ENCODE results near the gene ZC3HAV1. TPM values are rescaled to one million over a fixed set of nuclear protein-coding genes. Genes with fewer than 3 reads are reported as not detected.

The ZC3HAV1 gene
- total RNA-seq, 4 donors from 2014 or later, result 3.5 to 10.4 (median 4.5) TPM

DNA sequence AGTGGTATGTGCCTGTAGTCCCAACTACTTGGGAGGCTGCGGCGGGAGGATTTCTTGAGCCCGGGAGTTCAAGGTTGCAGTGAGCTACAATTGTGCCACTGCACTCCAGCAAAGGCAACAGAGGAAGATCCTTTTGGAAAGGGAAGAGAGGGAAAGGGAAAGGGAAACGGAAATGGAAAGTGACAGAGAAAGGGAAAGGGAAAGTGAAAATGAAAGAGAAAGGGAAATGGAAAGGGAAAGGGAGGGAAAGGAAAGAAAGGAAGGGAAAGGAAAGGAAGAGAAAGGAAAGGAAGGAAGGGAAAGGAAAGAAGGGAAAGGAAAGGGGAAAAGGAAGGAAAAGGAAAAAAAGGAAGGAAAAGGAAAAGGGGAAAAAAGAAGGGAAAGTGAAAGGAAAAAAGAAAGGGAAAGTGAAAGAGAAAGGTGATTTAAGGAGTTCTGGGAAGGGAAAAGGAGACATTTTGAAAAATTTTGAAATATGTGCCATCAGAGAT, 2.3 kb upstream of the ZC3HAV1 start:
- Histone ChIP-seq H3K9me3 (no peaks in the 10 kb centered on the region), H3K36me3 (no peaks in the 10 kb centered on the region), H3K4me1 (peaks cover 5 to 6% of the 10 kb centered on the region in 2 donors), H3K27me3 (no peaks in the 10 kb centered on the region), H3K4me3 (no peak overlapping the region), H3K27ac (no peak overlapping the region)
- in situ Hi-C loops (cut with MboI; ENCODE audit: low sequenced_read_pairs in 4 of 4) (loop anchor here in 2 of 4 donors (25.0 kb wide), 2 partner anchors 225 to 250 kb away; partner anchors contain the start of genes FMC1 (in 1 of the 2) and LUC7L2 (in 1 of the 2)), intact Hi-C loops (cut with DNase I; ENCODE audit: low total_unique reads) (no loop called here)
- TF ChIP-seq POLR2A (IDR thresholded peaks at IDR 0.05), result no peak
- TF ChIP-seq, protein P1, sequence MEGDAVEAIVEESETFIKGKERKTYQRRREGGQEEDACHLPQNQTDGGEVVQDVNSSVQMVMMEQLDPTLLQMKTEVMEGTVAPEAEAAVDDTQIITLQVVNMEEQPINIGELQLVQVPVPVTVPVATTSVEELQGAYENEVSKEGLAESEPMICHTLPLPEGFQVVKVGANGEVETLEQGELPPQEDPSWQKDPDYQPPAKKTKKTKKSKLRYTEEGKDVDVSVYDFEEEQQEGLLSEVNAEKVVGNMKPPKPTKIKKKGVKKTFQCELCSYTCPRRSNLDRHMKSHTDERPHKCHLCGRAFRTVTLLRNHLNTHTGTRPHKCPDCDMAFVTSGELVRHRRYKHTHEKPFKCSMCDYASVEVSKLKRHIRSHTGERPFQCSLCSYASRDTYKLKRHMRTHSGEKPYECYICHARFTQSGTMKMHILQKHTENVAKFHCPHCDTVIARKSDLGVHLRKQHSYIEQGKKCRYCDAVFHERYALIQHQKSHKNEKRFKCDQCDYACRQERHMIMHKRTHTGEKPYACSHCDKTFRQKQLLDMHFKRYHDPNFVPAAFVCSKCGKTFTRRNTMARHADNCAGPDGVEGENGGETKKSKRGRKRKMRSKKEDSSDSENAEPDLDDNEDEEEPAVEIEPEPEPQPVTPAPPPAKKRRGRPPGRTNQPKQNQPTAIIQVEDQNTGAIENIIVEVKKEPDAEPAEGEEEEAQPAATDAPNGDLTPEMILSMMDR (IDR thresholded peaks at IDR 0.05 in 4 of 5, conservative IDR thresholded peaks at IDR 0.05 in 1 of 5), result no peak
- DNase-seq (no peak), ATAC-seq (no peak)

DNA sequence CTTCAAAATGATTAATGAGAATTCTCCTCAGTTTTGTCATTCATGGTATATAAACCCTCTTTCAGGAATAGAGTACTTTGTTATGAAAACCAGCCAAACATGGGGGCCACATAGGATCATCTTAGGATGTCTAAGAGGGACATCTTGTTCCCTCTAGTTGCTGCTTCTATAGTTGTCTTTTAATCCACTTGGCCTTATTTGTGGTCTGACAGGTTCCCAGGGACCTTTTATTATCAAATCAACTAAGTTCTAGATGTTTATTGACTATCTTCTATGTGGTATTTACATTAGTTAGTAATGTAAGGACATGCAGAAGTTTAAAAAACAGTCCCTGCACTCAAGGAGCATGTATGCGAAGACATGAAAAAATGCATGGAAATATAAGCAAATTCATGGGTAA, 1.6 kb upstream of the ZC3HAV1 start:
- ATAC-seq (no peak), DNase-seq (no peak)
- no peaks in the 10 kb centered on the region for H3K27me3 ChIP-seq
- H3K9me3 ChIP-seq, result no peaks in the 10 kb centered on the region
- H3K4me1 ChIP-seq, result peaks cover 5 to 6% of the 10 kb centered on the region in 2 donors
- no peak for TF ChIP-seq POLR2A (IDR thresholded peaks at IDR 0.05)
- TF ChIP-seq, protein P1 (IDR thresholded peaks at IDR 0.05 in 4 of 5, conservative IDR thresholded peaks at IDR 0.05 in 1 of 5), result no peak
- no peaks in the 10 kb centered on the region for H3K36me3 ChIP-seq
- intact Hi-C loops (cut with DNase I; ENCODE audit: low total_unique reads) (no loop called here), in situ Hi-C loops (cut with MboI; ENCODE audit: low sequenced_read_pairs in 4 of 4) (loop anchor here in 2 of 4 donors (25.0 kb wide), 2 partner anchors 226 to 251 kb away; partner anchors contain the start of genes FMC1 (in 1 of the 2) and LUC7L2 (in 1 of the 2))
- H3K4me3 ChIP-seq, result no peak overlapping the region
- H3K27ac ChIP-seq, result no peak overlapping the region

DNA sequence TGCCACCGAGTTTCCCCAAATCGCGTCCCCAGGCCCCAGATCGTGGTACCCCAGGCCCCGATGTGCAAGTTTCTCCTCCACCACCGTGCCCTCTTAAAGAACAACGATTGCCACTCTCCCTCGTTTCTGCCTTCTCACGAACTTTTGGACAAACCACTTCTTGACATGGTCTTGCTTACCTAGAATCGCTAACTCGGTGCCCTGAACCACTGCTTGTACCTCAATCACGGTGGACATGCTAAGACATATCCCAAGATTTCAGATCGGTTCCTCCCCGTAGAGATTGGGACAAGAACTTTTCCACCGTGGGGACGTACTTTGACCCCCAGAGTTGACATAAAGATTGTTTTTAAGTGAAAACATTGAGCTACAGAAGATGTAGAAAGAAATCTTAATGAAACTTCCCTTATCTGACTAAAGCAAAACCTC, 477 bp upstream of the ZC3HAV1 start:
- TF ChIP-seq, protein P1 (IDR thresholded peaks at IDR 0.05 in 4 of 5, conservative IDR thresholded peaks at IDR 0.05 in 1 of 5), result no peak
- no peak for TF ChIP-seq POLR2A (IDR thresholded peaks at IDR 0.05)
- H3K4me1 ChIP-seq, result peaks cover 5 to 6% of the 10 kb centered on the region in 2 donors
- intact Hi-C loops (cut with DNase I; ENCODE audit: low total_unique reads), result loop anchor here (1.0 kb wide), 1 partner anchor 23 kb away; a partner anchor contains a TSS
- H3K9me3 ChIP-seq, result no peaks in the 10 kb centered on the region
- in situ Hi-C loops (cut with MboI; ENCODE audit: low sequenced_read_pairs in 4 of 4), result loop anchor here in 2 of 4 donors (25.0 kb wide), 2 partner anchors 227 to 252 kb away; partner anchors contain the start of genes FMC1 (in 1 of the 2) and LUC7L2 (in 1 of the 2)
- ATAC-seq (peak; percentile 1), DNase-seq (no peak)
- no peaks in the 10 kb centered on the region for H3K36me3 ChIP-seq
- peak overlapping the region; percentile 77 to 97 (median 90) for H3K4me3 ChIP-seq
- H3K27me3 ChIP-seq, result no peaks in the 10 kb centered on the region
- peak overlapping the region; percentile 84 to 92 (median 86) for H3K27ac ChIP-seq

DNA sequence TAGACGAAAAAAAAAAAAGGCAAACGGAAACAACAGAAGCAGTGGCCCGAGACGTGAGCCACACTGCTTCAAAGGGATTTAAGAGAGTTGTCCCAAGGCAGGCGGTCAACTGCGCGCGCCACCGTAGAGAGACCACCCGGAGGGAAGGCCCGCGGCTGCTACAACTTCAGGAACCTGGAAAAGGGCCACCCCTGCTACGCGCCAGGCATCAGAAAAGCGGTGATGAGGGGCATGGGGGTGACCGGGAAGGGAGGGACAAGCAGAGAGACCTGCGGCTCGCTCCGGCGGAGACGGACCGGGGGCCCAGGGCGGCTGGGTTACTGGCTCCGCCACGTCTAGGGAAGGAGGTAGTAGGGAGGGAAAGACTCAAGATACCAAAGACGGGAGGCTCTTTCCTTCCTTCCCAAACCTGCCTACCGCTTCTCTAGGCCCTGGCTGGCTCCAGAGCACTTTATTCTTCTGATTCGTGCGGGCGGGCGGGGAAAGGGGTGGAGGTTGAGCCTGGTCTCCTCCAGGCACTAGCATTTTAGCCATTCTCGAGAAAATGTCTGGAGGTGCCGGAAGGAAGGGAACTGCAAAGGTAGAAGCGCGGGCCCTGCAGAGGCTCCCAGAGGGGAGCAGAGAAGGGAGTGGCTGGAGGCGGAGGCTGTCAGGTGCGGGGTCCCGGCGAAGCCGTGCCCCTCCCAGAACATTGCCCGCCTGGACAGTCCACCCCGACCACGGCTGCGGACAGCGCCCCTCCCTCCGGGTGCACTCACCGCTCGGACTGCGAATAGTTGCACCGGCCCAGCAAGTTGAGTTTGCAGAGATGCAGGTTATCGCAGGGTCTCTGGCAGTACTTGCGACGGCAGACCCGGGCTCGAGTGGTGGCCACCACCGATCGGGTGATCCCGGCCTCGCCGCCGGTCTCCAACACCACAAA, 993 bp downstream of the ZC3HAV1 start:
- peak overlapping the region; percentile 84 to 92 (median 86) for H3K27ac ChIP-seq
- H3K4me3 ChIP-seq, result peak overlapping the region; percentile 77 to 97 (median 90)
- H3K27me3 ChIP-seq, result no peaks in the 10 kb centered on the region
- no peaks in the 10 kb centered on the region for H3K36me3 ChIP-seq
- DNase-seq (peak in 1 of 2 donors; percentile 7), ATAC-seq (peak; percentile 30 to 31)
- in situ Hi-C loops (cut with MboI; ENCODE audit: low sequenced_read_pairs in 4 of 4) (loop anchor here in 2 of 4 donors (25.0 kb wide), 2 partner anchors 229 to 254 kb away; partner anchors contain the start of genes FMC1 (in 1 of the 2) and LUC7L2 (in 1 of the 2)), intact Hi-C loops (cut with DNase I; ENCODE audit: low total_unique reads) (loop anchor here (1.0 kb wide), 1 partner anchor 25 kb away; a partner anchor contains a TSS)
- no peak for TF ChIP-seq POLR2A (IDR thresholded peaks at IDR 0.05)
- TF ChIP-seq, protein P1 (IDR thresholded peaks at IDR 0.05 in 4 of 5, conservative IDR thresholded peaks at IDR 0.05 in 1 of 5), result no peak
- H3K4me1 ChIP-seq, result peaks cover 5 to 6% of the 10 kb centered on the region in 2 donors
- no peaks in the 10 kb centered on the region for H3K9me3 ChIP-seq

All from gastrocnemius medialis (tissue), 4 donors.